Fibroblast of the aortic adventitia (primary cell): Measurements from ENCODE around the gene BLOC1S5. TPM values are rescaled to one million over a fixed set of nuclear protein-coding genes. Genes with fewer than 3 reads are reported as not detected.

Experiments
- DNase-seq: peaks from one replicate; pipeline ENCODE4 v3.0.0-alpha.2; 2010; ENCODE audit warnings: low read depth
- H3K4me3 ChIP-seq: 2 replicates; pipeline ENCODE4 v1.5.1; 2011; ENCODE audit warnings: low read depth, mild to moderate bottlenecking, control low read depth, low read length, moderate library complexity
- CTCF ChIP-seq: IDR thresholded peaks from 2 replicates; pipeline ENCODE4 v1.5.1; 2011; ENCODE audit warnings: mild to moderate bottlenecking, low read length, control low read depth, inconsistent platforms; ENCODE audit not compliant: insufficient read depth
- total RNA-seq: library from RNA; depleted of rRNA; stranded (reverse); fragments of >200 nt; gene quantifications from 2 replicates; pipeline ENCODE4 v1.2.3, GENCODE V29; 2012; ENCODE audit warnings: low replicate concordance

The BLOC1S5 gene
- total RNA-seq, 1 donor = 23.0 TPM

DNA sequence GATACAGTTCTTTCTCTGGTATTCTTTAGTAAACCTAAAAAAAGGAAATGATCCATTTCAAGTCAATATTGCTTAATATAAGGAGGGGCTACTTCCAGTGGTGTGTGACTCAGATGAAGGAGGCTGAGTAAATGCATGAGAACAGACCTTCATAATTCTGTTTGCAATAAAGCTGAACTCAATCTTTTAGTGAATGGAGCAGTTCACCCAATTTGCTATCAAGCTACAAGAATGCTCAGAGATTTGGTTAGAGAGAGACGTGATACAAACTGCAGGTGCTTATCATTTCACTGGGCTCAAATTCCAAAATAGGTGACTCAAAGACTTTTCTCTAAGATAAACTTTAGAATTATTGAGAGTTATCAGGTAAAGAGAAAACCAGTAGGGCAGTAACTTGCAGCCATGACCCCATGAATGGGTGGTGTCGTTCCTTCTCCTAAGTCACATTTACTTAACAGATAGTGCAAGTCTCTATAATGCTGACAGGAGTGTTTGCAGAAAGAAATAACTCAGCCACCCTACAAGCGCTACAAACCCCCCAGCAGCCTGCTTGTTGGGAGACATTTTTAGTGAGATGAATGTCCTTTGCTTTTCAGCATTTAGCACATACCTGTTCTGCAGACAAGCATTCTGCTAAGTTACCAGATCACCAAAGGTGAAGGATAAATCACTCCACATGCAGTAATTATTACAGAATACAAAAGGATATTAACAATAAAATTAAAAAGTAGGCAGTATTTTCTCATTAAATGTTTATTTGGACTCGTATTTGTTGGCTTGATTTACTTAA, 16.4 kb upstream of the BLOC1S5 start:
- DNase-seq = peak; percentile 79
- no peak overlapping the region for H3K4me3 ChIP-seq
- no peak for TF ChIP-seq CTCF

GRCh38 chr6:8079126-8079525, 14.9 kb upstream of the BLOC1S5 start:
- no peak overlapping the region for H3K4me3 ChIP-seq
- DNase-seq = no peak
- TF ChIP-seq CTCF = no peak

DNA sequence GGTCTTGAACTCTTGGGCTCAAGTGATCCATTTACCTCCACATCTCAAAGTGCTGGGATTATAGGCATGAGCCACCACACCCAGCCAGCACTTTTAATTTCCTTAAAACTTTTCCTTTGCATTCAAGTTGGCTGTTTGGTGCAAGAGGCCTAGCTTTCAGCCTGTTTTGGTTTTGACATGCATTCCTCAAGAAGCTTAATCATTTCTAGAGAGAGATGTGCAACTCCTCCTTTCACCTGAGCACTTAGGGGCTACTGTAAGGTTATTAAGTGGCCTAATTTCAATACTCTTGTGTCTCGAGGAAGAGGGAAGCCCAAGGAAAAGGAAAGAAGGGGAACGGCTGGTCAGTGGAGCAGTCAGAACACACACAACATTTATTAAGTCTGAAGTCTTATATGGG, 13.8 kb upstream of the BLOC1S5 start:
- no peak overlapping the region for H3K4me3 ChIP-seq
- TF ChIP-seq CTCF = no peak
- no peak for DNase-seq

DNA sequence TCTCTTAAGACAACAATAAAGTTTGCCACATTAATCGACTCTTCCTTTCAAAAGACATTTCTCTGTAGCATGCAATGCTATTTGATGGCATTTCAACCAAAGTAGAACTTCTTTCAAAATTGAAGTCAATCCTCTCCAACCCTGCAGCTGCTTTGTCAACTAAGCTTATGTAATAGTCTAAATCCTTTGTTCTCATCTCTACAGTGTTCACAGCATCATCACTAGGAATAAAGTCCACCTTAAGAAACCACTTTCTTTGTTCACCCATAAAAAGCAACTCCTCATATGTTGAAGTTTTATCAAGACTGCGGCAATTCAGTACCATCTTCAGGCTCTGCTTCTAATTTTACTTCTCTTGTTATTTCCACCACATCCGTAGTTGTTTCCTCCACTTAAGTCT, 11.5 kb upstream of the BLOC1S5 start:
- H3K4me3 ChIP-seq = no peak overlapping the region
- DNase-seq = no peak
- TF ChIP-seq CTCF = no peak

DNA sequence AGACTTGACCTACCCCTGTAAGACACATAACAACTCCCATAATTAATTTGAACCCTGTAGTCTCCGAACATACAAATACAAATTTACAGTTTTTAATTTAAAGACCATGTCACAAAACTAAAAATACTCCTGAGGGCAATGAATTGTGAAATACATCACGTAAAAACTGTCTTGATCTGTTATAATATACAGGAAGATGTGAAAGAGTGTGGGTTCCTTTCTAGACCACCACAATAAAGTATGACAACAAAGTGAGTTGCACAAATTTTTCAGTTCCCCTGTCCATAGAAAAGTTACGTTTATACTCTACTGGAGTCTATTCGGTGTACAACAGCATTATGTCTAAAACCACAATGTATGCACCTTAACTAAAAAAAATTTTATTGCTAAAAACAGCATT, 11.0 kb upstream of the BLOC1S5 start:
- H3K4me3 ChIP-seq = no peak overlapping the region
- no peak for TF ChIP-seq CTCF
- no peak for DNase-seq

- peak; percentile 77 for DNase-seq
- TF ChIP-seq CTCF = no peak
- no peak overlapping the region for H3K4me3 ChIP-seq
Observed at GRCh38 chr6:8074213-8074612, 10.0 kb upstream of the BLOC1S5 start.

DNA sequence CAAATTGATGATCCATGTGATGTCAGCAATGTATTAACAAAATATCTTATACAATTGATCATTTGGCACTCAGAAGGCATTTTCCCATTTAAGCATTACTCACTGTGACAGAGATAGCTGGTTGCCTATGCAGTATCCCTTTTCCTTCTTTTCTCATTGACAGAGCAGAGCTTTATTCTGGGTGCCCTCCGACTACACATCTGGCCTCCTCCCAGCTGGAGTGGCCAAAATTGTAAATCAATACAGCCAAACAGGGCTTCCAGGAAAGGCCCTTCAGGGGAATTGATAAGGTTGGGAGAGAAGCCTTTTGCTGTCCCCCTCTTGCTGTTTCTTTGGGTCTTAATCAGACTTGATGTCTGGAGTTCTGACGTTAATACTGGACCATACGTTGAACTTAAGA, 9.6 kb upstream of the BLOC1S5 start:
- TF ChIP-seq CTCF = no peak
- DNase-seq = no peak

More for the DNA sequence above, 9.6 kb upstream of the BLOC1S5 start:
- H3K4me3 ChIP-seq = no peak overlapping the region
